Breast epithelium (tissue), 4 donors: ENCODE data around the gene AMFR. TPM values are rescaled to one million over a fixed set of nuclear protein-coding genes. Genes with fewer than 3 reads are reported as not detected.
A peak's percentile ranks its signal among the peaks of the same experiment; 100 is the strongest.

Experiments used
- DNase-seq, 2 donors: peaks; one replicate each; pipeline ENCODE4 v3.0.0-alpha.2; 2019; ENCODE audit warnings: low spot score in 2 of 2
- H3K27ac ChIP-seq, 2 donors: fragments of 200-600 bp; sonication (generic) in 1 of 2; one replicate each; pipeline ENCODE4 v1.5.1; 2016 to 2019; ENCODE audit warnings: mild to moderate bottlenecking in 1 of 2
- H3K27me3 ChIP-seq, 2 donors: fragments of 200-600 bp; sonication (generic) in 1 of 2; one replicate each; pipeline versions ENCODE4 v1.5.1 to v1.6.0; 2017 to 2019; ENCODE audit warnings: control low read depth in 1 of 2, mild to moderate bottlenecking in 1 of 2
- H3K36me3 ChIP-seq: fragments of 200-600 bp; one replicate; pipeline ENCODE4 v1.5.1; 2019
- H3K4me1 ChIP-seq, 2 donors: fragments of 200-600 bp; sonication (generic); one replicate each; pipeline ENCODE4 v1.5.1; 2016 to 2019; ENCODE audit warnings: control low read depth in 1 of 2
- H3K4me3 ChIP-seq, 3 donors: fragments of 200-600 bp; sonication (generic); 1 replicate in 2 of 3; 2 replicates in 1 of 3; pipeline ENCODE4 v1.5.1; 2016 to 2019; ENCODE audit warnings: mild to moderate bottlenecking in 3 of 3, moderate library complexity in 2 of 3
- H3K9me3 ChIP-seq, 2 donors: fragments of 200-600 bp; sonication (generic) in 1 of 2; one replicate each; pipeline ENCODE4 v1.5.1; 2016 to 2019; ENCODE audit warnings: control low read depth in 1 of 2
- CTCF ChIP-seq, 3 donors: fragments of 450-650 bp; IDR thresholded peaks; one replicate each; pipeline ENCODE4 v1.5.1; 2016 to 2017; ENCODE audit warnings: antibody characterized with exemption in 3 of 3, mild to moderate bottlenecking in 3 of 3, moderate library complexity in 3 of 3
- POLR2A ChIP-seq: fragments of 450-650 bp; IDR thresholded peaks from one replicate; pipeline ENCODE4 v1.6.1; 2016; ENCODE audit warnings: antibody characterized with exemption, mild to moderate bottlenecking, moderate library complexity
- POLR2AphosphoS5 ChIP-seq, 3 donors: sonication (generic); formaldehyde crosslinking; IDR thresholded peaks; one replicate each; pipeline ENCODE4 v1.6.1; 2017; ENCODE audit warnings: antibody characterized with exemption in 3 of 3
- intact Hi-C: fragments of 100-400 bp; cut with DNase I; formaldehyde crosslinking; loops from one replicate; pipeline ENCODE4 v1.15.1; 2023; ENCODE audit warnings: low total_unique reads
- total RNA-seq, 3 donors: library from RNA; depleted of rRNA; stranded (reverse); fragments of >200 nt; gene quantifications; one replicate each; pipeline ENCODE4 v1.1.0, GENCODE V29; 2016

The AMFR gene
- total RNA-seq, 3 donors from 2014 or later, result 156 to 205 (median 188) TPM

DNA sequence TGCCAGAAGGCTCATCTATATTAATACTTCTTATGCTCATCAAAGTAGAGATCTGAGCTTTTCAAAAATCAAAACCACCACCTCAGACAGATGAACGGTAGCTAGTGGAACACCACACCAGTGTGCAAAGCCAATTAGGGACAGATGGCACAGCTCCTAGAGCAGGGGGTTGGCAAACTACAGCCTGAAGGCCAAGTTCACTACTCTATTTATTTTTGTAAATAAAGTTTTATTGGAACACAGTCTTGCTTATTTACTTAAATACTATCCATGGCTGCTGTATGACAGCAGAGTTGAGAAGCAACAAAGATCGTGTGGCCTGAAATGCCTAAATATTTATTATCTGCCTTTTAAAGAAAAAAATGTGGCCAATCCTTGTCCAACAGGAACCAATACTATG, 56.8 kb downstream of the AMFR start:
- no peaks in the 10 kb centered on the region for H3K36me3 ChIP-seq
- H3K27me3 ChIP-seq, result no peaks in the 10 kb centered on the region
- H3K4me3 ChIP-seq, result no peak overlapping the region
- peak overlapping the region; percentile 26 to 30 for H3K27ac ChIP-seq
- no peak for DNase-seq
- H3K9me3 ChIP-seq, result no peaks in the 10 kb centered on the region
- TF ChIP-seq POLR2AphosphoS5 (IDR thresholded peaks at IDR 0.05) (no peak), CTCF (IDR thresholded peaks at IDR 0.05) (no peak), POLR2A (no peak)
- intact Hi-C loops, result no loop called here
- no peaks in the 10 kb centered on the region for H3K4me1 ChIP-seq

GRCh38 chr16:56367764-56368163, 57.6 kb downstream of the AMFR start:
- intact Hi-C loops, result no loop called here
- Histone ChIP-seq H3K4me3 (no peak overlapping the region), H3K9me3 (no peaks in the 10 kb centered on the region), H3K27ac (no peak overlapping the region), H3K36me3 (no peaks in the 10 kb centered on the region), H3K27me3 (no peaks in the 10 kb centered on the region), H3K4me1 (no peaks in the 10 kb centered on the region)
- TF ChIP-seq CTCF (IDR thresholded peaks at IDR 0.05) (no peak), POLR2AphosphoS5 (IDR thresholded peaks at IDR 0.05) (no peak), POLR2A (no peak)
- no peak for DNase-seq

DNA sequence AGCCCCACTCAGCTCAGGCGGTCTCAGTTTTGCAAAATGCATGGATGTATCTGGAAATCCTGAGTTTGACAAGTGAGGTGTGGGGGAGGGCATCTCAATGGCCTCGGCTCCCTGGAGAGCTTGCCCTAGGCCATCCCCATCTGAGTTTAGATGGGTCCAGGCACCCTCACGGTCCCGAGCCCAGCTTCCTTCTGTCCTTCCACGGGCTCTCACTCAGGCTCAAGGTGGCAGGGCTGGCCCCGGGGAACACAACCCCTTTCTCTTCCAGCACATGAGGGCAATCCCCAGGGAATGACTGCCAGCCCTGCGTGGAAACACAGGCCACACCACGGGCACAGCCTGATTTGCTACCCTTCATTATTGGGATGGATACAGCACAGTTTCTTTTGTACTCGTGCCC, 58.4 kb downstream of the AMFR start:
- Histone ChIP-seq H3K4me3 (no peak overlapping the region), H3K27ac (no peak overlapping the region), H3K4me1 (no peaks in the 10 kb centered on the region), H3K27me3 (no peaks in the 10 kb centered on the region), H3K36me3 (no peaks in the 10 kb centered on the region), H3K9me3 (no peaks in the 10 kb centered on the region)
- no peak for DNase-seq
- no peak for TF ChIP-seq POLR2AphosphoS5 (IDR thresholded peaks at IDR 0.05)
- no peak for TF ChIP-seq POLR2A
- no peak for TF ChIP-seq CTCF (IDR thresholded peaks at IDR 0.05)
- intact Hi-C loops, result no loop called here

GRCh38 chr16:56365552-56365951, 59.8 kb downstream of the AMFR start:
- no peak overlapping the region for H3K27ac ChIP-seq
- DNase-seq, result no peak
- H3K4me3 ChIP-seq, result no peak overlapping the region
- H3K9me3 ChIP-seq, result no peaks in the 10 kb centered on the region
- no peaks in the 10 kb centered on the region for H3K4me1 ChIP-seq
- intact Hi-C loops, result no loop called here
- H3K27me3 ChIP-seq, result no peaks in the 10 kb centered on the region
- TF ChIP-seq POLR2A (no peak), POLR2AphosphoS5 (IDR thresholded peaks at IDR 0.05) (no peak), CTCF (IDR thresholded peaks at IDR 0.05) (no peak)
- no peaks in the 10 kb centered on the region for H3K36me3 ChIP-seq

DNA sequence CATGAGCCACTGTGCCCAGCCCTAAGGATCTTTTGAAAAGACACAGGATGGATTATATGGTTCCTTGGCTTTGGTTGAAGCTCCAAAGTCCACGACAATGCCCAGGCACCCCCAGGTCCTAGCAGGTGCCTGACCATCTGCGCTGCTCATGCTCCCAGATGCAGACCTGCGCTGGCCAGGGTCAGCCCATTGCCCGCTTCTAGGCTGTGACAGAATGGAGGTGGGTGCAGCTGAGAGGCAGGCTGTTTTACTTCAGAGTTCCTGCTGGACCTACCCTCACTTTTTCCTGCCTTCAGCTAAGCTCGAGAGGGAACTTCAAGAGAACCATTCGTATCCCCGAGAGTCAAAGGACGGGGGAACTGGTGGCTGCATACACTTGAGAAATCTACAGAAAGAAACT, 60.5 kb downstream of the AMFR start:
- Histone ChIP-seq H3K4me1 (no peaks in the 10 kb centered on the region), H3K4me3 (no peak overlapping the region), H3K9me3 (no peaks in the 10 kb centered on the region), H3K36me3 (no peaks in the 10 kb centered on the region), H3K27me3 (no peaks in the 10 kb centered on the region), H3K27ac (no peak overlapping the region)
- TF ChIP-seq CTCF (IDR thresholded peaks at IDR 0.05) (no peak), POLR2AphosphoS5 (IDR thresholded peaks at IDR 0.05) (no peak), POLR2A (no peak)
- DNase-seq, result no peak
- intact Hi-C loops, result no loop called here
